Prostate gland (tissue), 2 donors: ENCODE data around the gene SRP68.

Source experiments
- POLR2A ChIP-seq: fragments of 450-650 bp; IDR thresholded peaks from one replicate; pipeline ENCODE4 v1.6.1; 2016; ENCODE audit warnings: antibody characterized with exemption, mild to moderate bottlenecking
- TF ChIP-seq, protein P1 (sequence below), 4 experiments: fragments of 200-600 bp in 2 of 4; fragments of 450-650 bp in 2 of 4; sonication (generic) in 2 of 4; IDR thresholded peaks; 1 replicate in 3 of 4; 2 replicates in 1 of 4; pipeline ENCODE4 v1.5.1; 2016 to 2019; ENCODE audit warnings: antibody characterized with exemption in 4 of 4, mild to moderate bottlenecking in 2 of 4, moderate library complexity in 2 of 4

DNA sequence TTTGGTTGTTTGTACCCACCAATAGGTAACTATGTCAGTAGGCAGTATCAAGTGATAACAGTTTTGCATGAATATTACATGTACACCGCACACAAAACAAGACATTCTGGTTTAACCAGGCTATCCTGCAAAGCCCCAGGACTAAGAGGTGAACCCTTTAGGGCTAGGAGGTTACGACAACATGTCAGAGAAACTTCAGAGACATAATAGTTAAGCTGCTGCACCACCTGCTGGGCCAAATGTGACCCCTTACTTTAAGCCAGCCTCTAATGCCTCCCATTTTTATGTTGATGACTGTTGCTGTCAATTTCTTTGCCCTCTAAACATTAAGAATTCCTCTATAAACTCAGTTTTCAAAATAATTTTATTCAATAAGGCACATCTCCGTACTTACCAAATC is 15.4 kb downstream of the SRP68 start:
- TF ChIP-seq POLR2A = no peak
- TF ChIP-seq, protein P1, sequence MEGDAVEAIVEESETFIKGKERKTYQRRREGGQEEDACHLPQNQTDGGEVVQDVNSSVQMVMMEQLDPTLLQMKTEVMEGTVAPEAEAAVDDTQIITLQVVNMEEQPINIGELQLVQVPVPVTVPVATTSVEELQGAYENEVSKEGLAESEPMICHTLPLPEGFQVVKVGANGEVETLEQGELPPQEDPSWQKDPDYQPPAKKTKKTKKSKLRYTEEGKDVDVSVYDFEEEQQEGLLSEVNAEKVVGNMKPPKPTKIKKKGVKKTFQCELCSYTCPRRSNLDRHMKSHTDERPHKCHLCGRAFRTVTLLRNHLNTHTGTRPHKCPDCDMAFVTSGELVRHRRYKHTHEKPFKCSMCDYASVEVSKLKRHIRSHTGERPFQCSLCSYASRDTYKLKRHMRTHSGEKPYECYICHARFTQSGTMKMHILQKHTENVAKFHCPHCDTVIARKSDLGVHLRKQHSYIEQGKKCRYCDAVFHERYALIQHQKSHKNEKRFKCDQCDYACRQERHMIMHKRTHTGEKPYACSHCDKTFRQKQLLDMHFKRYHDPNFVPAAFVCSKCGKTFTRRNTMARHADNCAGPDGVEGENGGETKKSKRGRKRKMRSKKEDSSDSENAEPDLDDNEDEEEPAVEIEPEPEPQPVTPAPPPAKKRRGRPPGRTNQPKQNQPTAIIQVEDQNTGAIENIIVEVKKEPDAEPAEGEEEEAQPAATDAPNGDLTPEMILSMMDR (IDR thresholded peaks at IDR 0.05) = peak in 1 of 4 experiments; percentile 19
